Left ventricle myocardium inferior (tissue), 1 donor: ENCODE data around the gene GRM8. TPM values are rescaled to one million over a fixed set of nuclear protein-coding genes. Genes with fewer than 3 reads are reported as not detected.

Experiments
- DNase-seq: peaks from one replicate; pipeline ENCODE4 v3.0.0-alpha.2; 2020
- H3K27ac ChIP-seq: fragments of 200-600 bp; replicated peaks from 2 replicates; pipeline ENCODE4 v1.8.0; 2021
- H3K27me3 ChIP-seq: fragments of 200-600 bp; 2 replicates; pipeline ENCODE4 v1.8.0; 2021; ENCODE audit warnings: low read depth
- H3K36me3 ChIP-seq: fragments of 200-600 bp; 2 replicates; pipeline ENCODE4 v1.8.0; 2021
- H3K4me1 ChIP-seq: fragments of 200-600 bp; 2 replicates; pipeline ENCODE4 v1.8.0; 2021
- H3K4me3 ChIP-seq: fragments of 200-600 bp; 2 replicates; pipeline ENCODE4 v1.8.0; 2021; ENCODE audit warnings: mild to moderate bottlenecking, moderate library complexity
- H3K9me3 ChIP-seq: fragments of 200-600 bp; replicated peaks from 2 replicates; pipeline ENCODE4 v1.8.0; 2021
- CTCF ChIP-seq: fragments of 200-600 bp; IDR thresholded peaks from 2 replicates; pipeline ENCODE4 v1.8.0; 2021; ENCODE audit warnings: antibody characterized with exemption, mild to moderate bottlenecking, borderline replicate concordance
- intact Hi-C: fragments of 100-400 bp; cut with micrococcal nuclease; formaldehyde crosslinking; loops from one replicate; pipeline ENCODE4 v1.11.0; 2022
- total RNA-seq: library from RNA; stranded (reverse); fragmentation: NEBNext Ultra II Directional; extraction: Animal tissue kit (Norgen Biotek cat#: 25700); gene quantifications from one replicate; pipeline ENCODE4 v1.2.1, GENCODE V29; 2021
- donor health status: DM: no; HTN: yes; CAD: no; lungs with severe emphysema.

The GRM8 gene
- total RNA-seq, 1 donor from 2014 or later: 0.69 TPM

GRCh38 chr7:127158659-127159058 is 94.1 kb downstream of the GRM8 start:
- no peak for TF ChIP-seq CTCF
- no peak overlapping the region for H3K4me3 ChIP-seq
- intact Hi-C loops: no loop called here
- H3K36me3 ChIP-seq: no peaks in the 10 kb centered on the region
- H3K4me1 ChIP-seq: no peaks in the 10 kb centered on the region
- peaks cover 5% of the 10 kb centered on the region for H3K27me3 ChIP-seq
- H3K9me3 ChIP-seq: no peaks in the 10 kb centered on the region
- DNase-seq: no peak
- H3K27ac ChIP-seq: no peak overlapping the region

- H3K9me3 ChIP-seq: no peaks in the 10 kb centered on the region
- no peaks in the 10 kb centered on the region for H3K36me3 ChIP-seq
- H3K4me1 ChIP-seq: no peaks in the 10 kb centered on the region
- peaks cover under 1% of the 10 kb centered on the region for H3K27me3 ChIP-seq
- intact Hi-C loops: no loop called here
- TF ChIP-seq CTCF: no peak
- no peak overlapping the region for H3K4me3 ChIP-seq
- DNase-seq: no peak
- no peak overlapping the region for H3K27ac ChIP-seq
These were observed 97.8 kb downstream of the GRM8 start for GRCh38 chr7:127154958-127155357.

GRCh38 chr7:127154101-127154500 is 98.6 kb downstream of the GRM8 start:
- no peaks in the 10 kb centered on the region for H3K27me3 ChIP-seq
- no peak overlapping the region for H3K4me3 ChIP-seq
- no peaks in the 10 kb centered on the region for H3K4me1 ChIP-seq
- DNase-seq: no peak
- no peak for TF ChIP-seq CTCF
- H3K9me3 ChIP-seq: no peaks in the 10 kb centered on the region
- intact Hi-C loops: no loop called here
- no peak overlapping the region for H3K27ac ChIP-seq
- H3K36me3 ChIP-seq: no peaks in the 10 kb centered on the region

GRCh38 chr7:127153315-127153714 is 99.4 kb downstream of the GRM8 start:
- Histone ChIP-seq H3K4me3 (no peak overlapping the region), H3K27ac (no peak overlapping the region), H3K9me3 (no peaks in the 10 kb centered on the region), H3K27me3 (no peaks in the 10 kb centered on the region), H3K4me1 (no peaks in the 10 kb centered on the region), H3K36me3 (no peaks in the 10 kb centered on the region)
- no peak for TF ChIP-seq CTCF
- intact Hi-C loops: no loop called here
- no peak for DNase-seq

GRCh38 chr7:127152423-127152822 is 100.3 kb downstream of the GRM8 start:
- H3K9me3 ChIP-seq: no peaks in the 10 kb centered on the region
- DNase-seq: no peak
- H3K4me1 ChIP-seq: no peaks in the 10 kb centered on the region
- no peaks in the 10 kb centered on the region for H3K36me3 ChIP-seq
- TF ChIP-seq CTCF: no peak
- no peak overlapping the region for H3K27ac ChIP-seq
- intact Hi-C loops: no loop called here
- no peak overlapping the region for H3K4me3 ChIP-seq
- H3K27me3 ChIP-seq: peaks cover 4% of the 10 kb centered on the region

GRCh38 chr7:127151379-127151778 is 101.4 kb downstream of the GRM8 start:
- no peak overlapping the region for H3K4me3 ChIP-seq
- no peak for TF ChIP-seq CTCF
- no peaks in the 10 kb centered on the region for H3K4me1 ChIP-seq
- peaks cover 4% of the 10 kb centered on the region for H3K27me3 ChIP-seq
- no peaks in the 10 kb centered on the region for H3K36me3 ChIP-seq
- H3K9me3 ChIP-seq: no peaks in the 10 kb centered on the region
- H3K27ac ChIP-seq: no peak overlapping the region
- DNase-seq: no peak
- intact Hi-C loops: no loop called here
